ENCODE measurements around the gene GPR32.
"Not testable (repeated sequence)": the region's sequence is repeated elsewhere in the genome, so short reads cannot be mapped to it uniquely, and the experiment has no call there.

Gene GPR32

GRCh38 chr19:50798659-50799546 is 28.6 kb downstream of the GPR32 start:
- no peaks in the 10 kb centered on the region for H3K9me3 Mint-ChIP-seq
- peaks cover 19% of the 10 kb centered on the region for H3K36me3 Mint-ChIP-seq
- no peaks in the 10 kb centered on the region for H3K27me3 Mint-ChIP-seq

GRCh38 chr19:50799547-50799851 is 29.2 kb downstream of the GPR32 start:
- no peaks in the 10 kb centered on the region for H3K9me3 Mint-ChIP-seq
- peaks cover 23% of the 10 kb centered on the region for H3K36me3 Mint-ChIP-seq
- no peaks in the 10 kb centered on the region for H3K27me3 Mint-ChIP-seq
- H3K4me3 Mint-ChIP-seq, result no peak overlapping the region
- peaks cover 29% of the 10 kb centered on the region for H3K4me1 Mint-ChIP-seq
- H3K27ac Mint-ChIP-seq, result no peak overlapping the region

More at GRCh38 chr19:50798659-50799546, 28.6 kb downstream of the GPR32 start:
- H3K27ac Mint-ChIP-seq, result no peak overlapping the region
- peaks cover 26% of the 10 kb centered on the region for H3K4me1 Mint-ChIP-seq
- no peak overlapping the region for H3K4me3 Mint-ChIP-seq

- H3K27ac Mint-ChIP-seq, result no peak overlapping the region
- H3K36me3 Mint-ChIP-seq, result peaks cover 23% of the 10 kb centered on the region
- H3K4me3 Mint-ChIP-seq, result peak overlapping the region; percentile 30
- no peaks in the 10 kb centered on the region for H3K9me3 Mint-ChIP-seq
- H3K27me3 Mint-ChIP-seq, result no peaks in the 10 kb centered on the region
- peaks cover 37% of the 10 kb centered on the region for H3K4me1 Mint-ChIP-seq
Observed at GRCh38 chr19:50801107-50801506, 30.8 kb downstream of the GPR32 start.

- Mint-ChIP-seq H3K27me3 (no peaks in the 10 kb centered on the region), H3K36me3 (peaks cover 23% of the 10 kb centered on the region), H3K27ac (peak overlapping the region; percentile 100), H3K9me3 (no peaks in the 10 kb centered on the region), H3K4me1 (peaks cover 41% of the 10 kb centered on the region), H3K4me3 (peak overlapping the region; percentile 100)
Observed at GRCh38 chr19:50803633-50804419, 33.6 kb downstream of the GPR32 start.

GRCh38 chr19:50804420-50805272 is 34.4 kb downstream of the GPR32 start:
- H3K36me3 Mint-ChIP-seq, result peaks cover 23% of the 10 kb centered on the region
- H3K4me3 Mint-ChIP-seq, result peak overlapping the region; percentile 100
- peaks cover 41% of the 10 kb centered on the region for H3K4me1 Mint-ChIP-seq

GRCh38 chr19:50808856-50809255 is 38.6 kb downstream of the GPR32 start:
- Mint-ChIP-seq H3K4me1 (peaks cover 19% of the 10 kb centered on the region), H3K27me3 (no peaks in the 10 kb centered on the region), H3K4me3 (no peak overlapping the region), H3K36me3 (peaks cover 4% of the 10 kb centered on the region), H3K9me3 (no peaks in the 10 kb centered on the region), H3K27ac (no peak overlapping the region)

More at GRCh38 chr19:50804420-50805272, 34.4 kb downstream of the GPR32 start:
- H3K9me3 Mint-ChIP-seq, result no peaks in the 10 kb centered on the region
- H3K27me3 Mint-ChIP-seq, result no peaks in the 10 kb centered on the region
- H3K27ac Mint-ChIP-seq, result peak overlapping the region; percentile 100

- H3K9me3 Mint-ChIP-seq, H3K27ac Mint-ChIP-seq, H3K4me1 Mint-ChIP-seq, H3K4me3 Mint-ChIP-seq, H3K27me3 Mint-ChIP-seq, H3K36me3 Mint-ChIP-seq: not testable (repeated sequence)
Observed at GRCh38 chr19:50811622-50812238, 41.5 kb downstream of the GPR32 start.

GRCh38 chr19:50812474-50812873 is 42.2 kb downstream of the GPR32 start:
- Mint-ChIP-seq H3K4me3 (no peak overlapping the region), H3K27ac (no peak overlapping the region), H3K4me1 (peaks cover 13% of the 10 kb centered on the region), H3K27me3 (peaks cover 7% of the 10 kb centered on the region), H3K9me3 (no peaks in the 10 kb centered on the region), H3K36me3 (no peaks in the 10 kb centered on the region)

- H3K4me1 Mint-ChIP-seq, result peaks cover 29% of the 10 kb centered on the region
- peaks cover 21% of the 10 kb centered on the region for H3K27me3 Mint-ChIP-seq
- H3K36me3 Mint-ChIP-seq, result no peaks in the 10 kb centered on the region
- no peaks in the 10 kb centered on the region for H3K9me3 Mint-ChIP-seq
- H3K4me3 Mint-ChIP-seq, result no peak overlapping the region
- no peak overlapping the region for H3K27ac Mint-ChIP-seq
Observed at GRCh38 chr19:50814883-50815282, 44.6 kb downstream of the GPR32 start.

GRCh38 chr19:50815439-50815838 is 45.2 kb downstream of the GPR32 start:
- Mint-ChIP-seq H3K36me3 (no peaks in the 10 kb centered on the region), H3K4me3 (no peak overlapping the region), H3K9me3 (no peaks in the 10 kb centered on the region), H3K4me1 (peaks cover 35% of the 10 kb centered on the region), H3K27ac (no peak overlapping the region), H3K27me3 (peaks cover 26% of the 10 kb centered on the region)

GRCh38 chr19:50817941-50818858 is 47.9 kb downstream of the GPR32 start:
- Mint-ChIP-seq H3K9me3 (no peaks in the 10 kb centered on the region), H3K4me3 (peak overlapping the region; percentile 68), H3K4me1 (peaks cover 43% of the 10 kb centered on the region), H3K36me3 (no peaks in the 10 kb centered on the region), H3K27ac (peak overlapping the region; percentile 69), H3K27me3 (peaks cover 48% of the 10 kb centered on the region)

- Mint-ChIP-seq H3K27ac (no peak overlapping the region), H3K36me3 (no peaks in the 10 kb centered on the region), H3K4me1 (peaks cover 43% of the 10 kb centered on the region), H3K4me3 (peak overlapping the region; percentile 23), H3K9me3 (no peaks in the 10 kb centered on the region), H3K27me3 (peaks cover 50% of the 10 kb centered on the region)
Observed at GRCh38 chr19:50818859-50819472, 48.7 kb downstream of the GPR32 start.

- Mint-ChIP-seq H3K9me3 (no peaks in the 10 kb centered on the region), H3K4me1 (peaks cover 43% of the 10 kb centered on the region), H3K27ac (no peak overlapping the region), H3K4me3 (no peak overlapping the region), H3K27me3 (peaks cover 52% of the 10 kb centered on the region), H3K36me3 (no peaks in the 10 kb centered on the region)
Observed at GRCh38 chr19:50819636-50820035, 49.4 kb downstream of the GPR32 start.

GRCh38 chr19:50820086-50820485 is 49.8 kb downstream of the GPR32 start:
- Mint-ChIP-seq H3K27me3 (peaks cover 52% of the 10 kb centered on the region), H3K36me3 (no peaks in the 10 kb centered on the region), H3K9me3 (no peaks in the 10 kb centered on the region), H3K4me1 (peaks cover 43% of the 10 kb centered on the region), H3K27ac (no peak overlapping the region), H3K4me3 (peak overlapping the region; percentile 52)

Data from activated naive CD4-positive, alpha-beta T cell treated with anti-CD3 and anti-CD28 coated beads, Interleukin-2, amount 50 U/mL, for 24 hours (primary cell).